GM23338 (cell line): ENCODE data around the gene SUB1. TPM values are rescaled to one million over a fixed set of nuclear protein-coding genes. Genes with fewer than 3 reads are reported as not detected.

Experiments
- ATAC-seq: fragments of 200-7000 bp; cut with Tn5 transposase; 3 replicates; pipeline ENCODE4 v1.9.1; 2020
- DNase-seq: peaks from one replicate; pipeline ENCODE4 v3.0.0-alpha.2; 2015; ENCODE audit warnings: low spot score
- H2AFZ ChIP-seq: fragments of 200-600 bp; sonication (generic); 2 replicates; pipeline ENCODE4 v1.8.0; 2016; ENCODE audit warnings: antibody characterized with exemption, mild to moderate bottlenecking, moderate library complexity
- H3F3A ChIP-seq: fragments of 200-600 bp; sonication (generic); replicated peaks from 2 replicates; pipeline ENCODE4 v1.8.0; 2017; ENCODE audit warnings: antibody characterized with exemption, mixed run types, low read depth
- H3K27ac ChIP-seq: fragments of 200-600 bp; sonication (generic); 2 replicates; pipeline ENCODE4 v1.6.1; 2016; ENCODE audit warnings: low read depth
- H3K27me3 ChIP-seq: fragments of 200-600 bp; sonication (generic); 2 replicates; pipeline ENCODE4 v1.8.0; 2016; ENCODE audit warnings: mild to moderate bottlenecking, mixed run types, moderate library complexity; ENCODE audit not compliant: insufficient read depth
- H3K36me3 ChIP-seq: fragments of 200-600 bp; sonication (generic); 2 replicates; pipeline ENCODE4 v1.8.0; 2016; ENCODE audit warnings: mild to moderate bottlenecking; ENCODE audit not compliant: insufficient read depth
- H3K4me1 ChIP-seq: fragments of 200-600 bp; sonication (generic); 2 replicates; pipeline ENCODE4 v1.8.0; 2016; ENCODE audit warnings: mild to moderate bottlenecking, moderate library complexity; ENCODE audit not compliant: insufficient read depth
- H3K4me2 ChIP-seq: fragments of 200-600 bp; sonication (generic); 2 replicates; pipeline ENCODE4 v1.7.1; 2017; ENCODE audit warnings: mixed run types
- H3K4me3 ChIP-seq: fragments of 200-600 bp; sonication (generic); 2 replicates; pipeline ENCODE4 v1.6.1; 2016; ENCODE audit warnings: mixed run types
- H3K79me2 ChIP-seq: fragments of 200-600 bp; sonication (generic); replicated peaks from 2 replicates; pipeline ENCODE4 v1.8.0; 2017; ENCODE audit warnings: mild to moderate bottlenecking; ENCODE audit not compliant: insufficient read depth
- H3K9me2 ChIP-seq: fragments of 200-600 bp; sonication (generic); 2 replicates; pipeline ENCODE4 v1.8.0; 2017; ENCODE audit not compliant: insufficient read depth
- H4K20me1 ChIP-seq: fragments of 200-600 bp; sonication (generic); replicated peaks from 2 replicates; pipeline ENCODE4 v1.8.0; 2017; ENCODE audit warnings: mild to moderate bottlenecking; ENCODE audit not compliant: insufficient read depth
- H3K27ac Mint-ChIP-seq: 2 replicates; pipeline ENCODE4 v1.8.0; 2020; ENCODE audit warnings: inconsistent platforms, mild to moderate bottlenecking, moderate library complexity, mixed read lengths
- H3K27me3 Mint-ChIP-seq: 3 replicates; pipeline ENCODE4 v1.8.0; 2022; ENCODE audit warnings: low read depth, mild to moderate bottlenecking, moderate library complexity, mixed read lengths, inconsistent platforms; ENCODE audit not compliant: insufficient read depth, poor library complexity
- H3K36me3 Mint-ChIP-seq: 3 replicates; pipeline ENCODE4 v1.8.0; 2021; ENCODE audit warnings: low read depth, mild to moderate bottlenecking, inconsistent platforms, moderate library complexity, mixed read lengths
- H3K4me1 Mint-ChIP-seq: 3 replicates; pipeline ENCODE4 v1.8.0; 2020; ENCODE audit warnings: mild to moderate bottlenecking, inconsistent platforms, mixed read lengths
- H3K4me3 Mint-ChIP-seq: 3 replicates; pipeline ENCODE4 v1.8.0; 2021; ENCODE audit warnings: moderate library complexity, mild to moderate bottlenecking, inconsistent platforms, mixed read lengths
- H3K9me3 Mint-ChIP-seq: 3 replicates; pipeline ENCODE4 v1.8.0; 2020; ENCODE audit warnings: moderate library complexity, mild to moderate bottlenecking, inconsistent platforms, mixed read lengths
- EZH2 ChIP-seq: fragments of 200-600 bp; sonication (generic); IDR thresholded peaks from one replicate; pipeline ENCODE4 v1.8.0; 2017; ENCODE audit warnings: antibody characterized with exemption, mild to moderate bottlenecking, low read depth; ENCODE audit not compliant: unreplicated experiment
- EZH2phosphoT487 ChIP-seq: fragments of 200-600 bp; sonication (generic); IDR thresholded peaks from one replicate; pipeline ENCODE4 v1.8.1; 2018; ENCODE audit warnings: antibody characterized with exemption; ENCODE audit not compliant: unreplicated experiment
- JUNB ChIP-seq: IDR thresholded peaks from one replicate; pipeline ENCODE4 v1.6.1; 2016; ENCODE audit warnings: antibody characterized with exemption; ENCODE audit not compliant: unreplicated experiment
- NANOG ChIP-seq: IDR thresholded peaks from 2 replicates; pipeline ENCODE4 v1.6.1; 2016; ENCODE audit warnings: antibody characterized with exemption, borderline replicate concordance
- POLR2AphosphoS5 ChIP-seq: IDR thresholded peaks from 2 replicates; pipeline ENCODE4 v1.6.1; 2016; ENCODE audit warnings: antibody characterized with exemption, low read depth
- STAT1 ChIP-seq: IDR thresholded peaks from one replicate; pipeline ENCODE4 v1.6.1; 2016; ENCODE audit warnings: antibody characterized with exemption; ENCODE audit not compliant: unreplicated experiment
- ZNF114 ChIP-seq: fragments of 250-450 bp; sonication (Bioruptor Pico); IDR thresholded peaks from 2 replicates; pipeline ENCODE4 v1.5.0; 2020; ENCODE audit warnings: mild to moderate bottlenecking, moderate library complexity
- polyA plus RNA-seq: library from polyadenylated mRNA; unstranded; fragments of >200 nt; fragmentation: Nextera tagmentation; extraction: Ambion mirVana; gene quantifications from 2 replicates; pipeline ENCODE4 v1.2.1, GENCODE V29; 2016
- total RNA-seq: library from RNA; depleted of rRNA; stranded (reverse); fragments of >200 nt; shearing (Covaris generic); gene quantifications from 2 replicates; pipeline ENCODE4 v1.2.3, GENCODE V29; 2014
- TF ChIP-seq, protein P1 (sequence below): IDR thresholded peaks from 2 replicates; pipeline ENCODE4 v1.6.1; 2016; ENCODE audit warnings: antibody characterized with exemption
- TF ChIP-seq, protein P2 (sequence below): IDR thresholded peaks from one replicate; pipeline ENCODE4 v1.6.1; 2018; ENCODE audit warnings: antibody characterized with exemption; ENCODE audit not compliant: unreplicated experiment

SUB1 gene
- total and polyA plus RNA-seq, 2 experiments from 2014 or later = 365 to 1,041 TPM

DNA sequence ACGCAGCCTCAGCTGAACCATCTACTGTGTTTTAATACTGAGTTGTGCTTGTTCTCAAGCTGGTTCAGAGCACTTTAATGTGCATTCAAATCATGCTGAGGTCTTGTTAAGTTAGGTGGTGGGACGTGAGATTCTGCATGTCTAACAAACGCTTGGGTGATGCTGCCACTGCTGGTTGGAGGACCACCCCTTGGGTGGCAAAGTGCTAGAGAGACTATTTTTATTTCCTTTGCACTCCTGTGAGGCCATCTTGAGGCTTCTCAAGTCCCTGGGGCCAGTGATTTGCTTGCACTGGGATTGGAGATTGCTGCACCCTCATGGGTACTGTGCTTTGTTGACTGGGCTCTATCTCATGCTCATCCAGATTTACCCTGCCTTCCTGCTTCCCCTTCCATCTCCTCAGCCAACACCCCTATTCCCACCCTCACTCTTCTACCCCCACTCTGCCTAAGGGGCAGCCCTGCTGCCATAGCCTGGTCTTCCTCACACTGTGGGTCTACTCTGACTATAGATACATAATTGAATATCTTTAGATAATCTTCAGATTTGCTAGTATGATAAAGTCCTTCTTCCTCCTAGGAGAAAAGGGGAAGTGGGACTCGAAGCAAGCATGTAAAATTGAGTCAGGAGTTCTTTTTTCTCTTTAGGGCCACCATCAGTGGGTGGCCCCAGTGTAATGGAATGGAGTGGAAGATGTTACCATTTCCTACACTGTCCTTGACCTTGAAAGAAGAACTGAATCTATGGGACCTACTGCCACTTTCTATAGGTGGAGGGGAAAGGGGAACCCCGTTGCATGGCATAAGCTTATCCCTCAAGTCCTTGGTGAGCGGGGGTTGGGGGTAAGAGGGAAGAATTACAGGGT lies 45.1 kb upstream of the SUB1 start:
- H3K79me2 ChIP-seq = no peaks in the 10 kb centered on the region
- H3K36me3 ChIP-seq = no peaks in the 10 kb centered on the region

DNA sequence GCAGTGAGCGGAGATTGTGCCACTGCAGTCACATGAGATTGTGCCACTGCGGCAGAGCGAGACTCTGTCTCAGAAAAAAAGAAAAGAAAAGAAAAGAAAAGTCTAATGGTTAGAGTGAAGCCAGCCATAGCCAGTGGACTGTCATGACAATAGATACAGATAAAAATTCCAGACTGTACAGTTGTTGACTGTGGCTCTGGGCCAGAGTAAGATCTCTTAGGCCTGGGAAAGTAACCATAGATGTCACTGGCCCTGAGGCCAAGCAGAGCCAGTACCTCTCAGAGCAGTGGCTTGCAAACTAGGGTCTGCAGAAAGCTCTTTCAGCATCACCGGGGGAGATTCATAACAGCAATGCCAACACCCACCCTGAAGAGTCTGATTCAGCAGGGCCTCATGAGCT lies 44.1 kb upstream of the SUB1 start:
- no peak overlapping the region for H3K4me3 ChIP-seq
- H3K4me1 ChIP-seq = no peaks in the 10 kb centered on the region
- Mint-ChIP-seq H3K9me3 (no peaks in the 10 kb centered on the region; the same call in 2 of the 3 replicates), H3K27ac (no peak overlapping the region), H3K4me3 (no peak overlapping the region), H3K27me3 (peaks cover 2% of the 10 kb centered on the region), H3K4me1 (peaks cover 9% of the 10 kb centered on the region), H3K36me3 (no peaks in the 10 kb centered on the region)
- H3K27me3 ChIP-seq = no peaks in the 10 kb centered on the region
- H3K36me3 ChIP-seq = no peaks in the 10 kb centered on the region
- H3K9me2 ChIP-seq = no peaks in the 10 kb centered on the region
- DNase-seq (no peak), ATAC-seq (no peak)
- H4K20me1 ChIP-seq = no peaks in the 10 kb centered on the region
- H3K27ac ChIP-seq = no peak overlapping the region
- TF ChIP-seq, protein P1, sequence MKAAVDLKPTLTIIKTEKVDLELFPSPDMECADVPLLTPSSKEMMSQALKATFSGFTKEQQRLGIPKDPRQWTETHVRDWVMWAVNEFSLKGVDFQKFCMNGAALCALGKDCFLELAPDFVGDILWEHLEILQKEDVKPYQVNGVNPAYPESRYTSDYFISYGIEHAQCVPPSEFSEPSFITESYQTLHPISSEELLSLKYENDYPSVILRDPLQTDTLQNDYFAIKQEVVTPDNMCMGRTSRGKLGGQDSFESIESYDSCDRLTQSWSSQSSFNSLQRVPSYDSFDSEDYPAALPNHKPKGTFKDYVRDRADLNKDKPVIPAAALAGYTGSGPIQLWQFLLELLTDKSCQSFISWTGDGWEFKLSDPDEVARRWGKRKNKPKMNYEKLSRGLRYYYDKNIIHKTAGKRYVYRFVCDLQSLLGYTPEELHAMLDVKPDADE = no peak
- TF ChIP-seq EZH2phosphoT487 = no peak
- no peak for TF ChIP-seq EZH2
- TF ChIP-seq NANOG = no peak
- H3F3A ChIP-seq = no peaks in the 10 kb centered on the region
- H3K79me2 ChIP-seq = no peaks in the 10 kb centered on the region
- H3K4me2 ChIP-seq = no peak overlapping the region
- H2AFZ ChIP-seq = no peak overlapping the region

More for the DNA sequence above, 45.1 kb upstream of the SUB1 start:
- Histone ChIP-seq H3K4me1 (no peaks in the 10 kb centered on the region), H2AFZ (no peak overlapping the region), H3F3A (no peaks in the 10 kb centered on the region), H3K4me2 (no peak overlapping the region), H3K27me3 (no peaks in the 10 kb centered on the region), H3K27ac (no peak overlapping the region), H3K4me3 (no peak overlapping the region), H4K20me1 (no peaks in the 10 kb centered on the region), H3K9me2 (no peaks in the 10 kb centered on the region)
- Mint-ChIP-seq H3K27ac (no peak overlapping the region), H3K4me1 (peaks cover 9% of the 10 kb centered on the region), H3K27me3 (peaks cover 2% of the 10 kb centered on the region), H3K4me3 (no peak overlapping the region), H3K9me3 (no peaks in the 10 kb centered on the region; the same call in 2 of the 3 replicates), H3K36me3 (no peaks in the 10 kb centered on the region)
- DNase-seq (no peak), ATAC-seq (no peak)
- TF ChIP-seq STAT1 (no peak), EZH2phosphoT487 (no peak), JUNB (no peak), POLR2AphosphoS5 (no peak), ZNF114 (CRISPR knock-in tag) (no peak), EZH2 (no peak)
- TF ChIP-seq, protein P2, sequence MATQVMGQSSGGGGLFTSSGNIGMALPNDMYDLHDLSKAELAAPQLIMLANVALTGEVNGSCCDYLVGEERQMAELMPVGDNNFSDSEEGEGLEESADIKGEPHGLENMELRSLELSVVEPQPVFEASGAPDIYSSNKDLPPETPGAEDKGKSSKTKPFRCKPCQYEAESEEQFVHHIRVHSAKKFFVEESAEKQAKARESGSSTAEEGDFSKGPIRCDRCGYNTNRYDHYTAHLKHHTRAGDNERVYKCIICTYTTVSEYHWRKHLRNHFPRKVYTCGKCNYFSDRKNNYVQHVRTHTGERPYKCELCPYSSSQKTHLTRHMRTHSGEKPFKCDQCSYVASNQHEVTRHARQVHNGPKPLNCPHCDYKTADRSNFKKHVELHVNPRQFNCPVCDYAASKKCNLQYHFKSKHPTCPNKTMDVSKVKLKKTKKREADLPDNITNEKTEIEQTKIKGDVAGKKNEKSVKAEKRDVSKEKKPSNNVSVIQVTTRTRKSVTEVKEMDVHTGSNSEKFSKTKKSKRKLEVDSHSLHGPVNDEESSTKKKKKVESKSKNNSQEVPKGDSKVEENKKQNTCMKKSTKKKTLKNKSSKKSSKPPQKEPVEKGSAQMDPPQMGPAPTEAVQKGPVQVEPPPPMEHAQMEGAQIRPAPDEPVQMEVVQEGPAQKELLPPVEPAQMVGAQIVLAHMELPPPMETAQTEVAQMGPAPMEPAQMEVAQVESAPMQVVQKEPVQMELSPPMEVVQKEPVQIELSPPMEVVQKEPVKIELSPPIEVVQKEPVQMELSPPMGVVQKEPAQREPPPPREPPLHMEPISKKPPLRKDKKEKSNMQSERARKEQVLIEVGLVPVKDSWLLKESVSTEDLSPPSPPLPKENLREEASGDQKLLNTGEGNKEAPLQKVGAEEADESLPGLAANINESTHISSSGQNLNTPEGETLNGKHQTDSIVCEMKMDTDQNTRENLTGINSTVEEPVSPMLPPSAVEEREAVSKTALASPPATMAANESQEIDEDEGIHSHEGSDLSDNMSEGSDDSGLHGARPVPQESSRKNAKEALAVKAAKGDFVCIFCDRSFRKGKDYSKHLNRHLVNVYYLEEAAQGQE = no peak
